K562 (cell line): ENCODE results near the gene GTPBP6. TPM values are rescaled to one million over a fixed set of nuclear protein-coding genes. Genes with fewer than 3 reads are reported as not detected.

ENCODE experiments used
- SMAD3 ChIP-seq: fragments of 450-650 bp; formaldehyde crosslinking; conservative IDR thresholded peaks from 2 replicates; pipeline ENCODE4 v1.4.0; 2020; ENCODE audit warnings: mild to moderate bottlenecking
- polyA plus RNA-seq, 8 experiments: library from polyadenylated mRNA; depleted of rRNA in 4 of 8; stranded (reverse) in 5 of 8; unstranded in 3 of 8; fragments of >200 nt; fragmentation: Nextera tagmentation in 2 of 8; fragmentation: Illumina TruSeq in 1 of 8; extraction: Ambion mirVana in 2 of 8; extraction: Trizol in 1 of 8; gene quantifications; 2 replicates each; pipeline versions ENCODE4 v1.2.1 to v1.2.3, GENCODE V29; 2011 to 2014; ENCODE audit warnings: inconsistent platforms in 1 of 8, missing spikeins in 1 of 8
- total RNA-seq, 7 experiments: library from RNA; depleted of rRNA in 6 of 7; stranded (reverse); fragments of >200 nt in 6 of 7; fragmentation: Illumina TruSeq in 2 of 7; extraction: Trizol in 2 of 7; gene quantifications; 2 replicates each; pipeline versions ENCODE4 v1.2.1 to v1.2.3, GENCODE V29; 2011 to 2021; ENCODE audit warnings: low replicate concordance in 1 of 7
- TF ChIP-seq, protein P1 (sequence below): fragments of 200-600 bp; sonication (generic); IDR thresholded peaks from one replicate; pipeline ENCODE4 v1.6.1; 2012; ENCODE audit warnings: mild to moderate bottlenecking, low read depth, low read length, inconsistent platforms
- TF ChIP-seq, protein P2 (sequence below): fragments of 450-650 bp; IDR thresholded peaks from 2 replicates; pipeline ENCODE4 v1.6.1; 2016
- TF ChIP-seq, protein P3 (sequence below): sonication (generic); formaldehyde crosslinking; IDR thresholded peaks from 2 replicates; pipeline ENCODE4 v1.8.0; 2022; ENCODE audit warnings: missing genetic modification reagents, mild to moderate bottlenecking, moderate library complexity, borderline replicate concordance
- TF ChIP-seq, protein P4 (sequence below): sonication (generic); formaldehyde crosslinking; IDR thresholded peaks from 2 replicates; pipeline ENCODE4 v1.8.1; 2023; ENCODE audit warnings: mild to moderate bottlenecking, missing genetic modification reagents
- TF ChIP-seq, protein P5 (sequence below): IDR thresholded peaks from 2 replicates; pipeline ENCODE4 v1.6.1; 2014; ENCODE audit warnings: antibody characterized with exemption
- TF ChIP-seq, protein P6 (sequence below): fragments of 450-650 bp; formaldehyde crosslinking; IDR thresholded peaks from 2 replicates; pipeline ENCODE4 v1.4.0; 2022; ENCODE audit warnings: missing genetic modification characterization

GTPBP6 gene
- total and polyA plus RNA-seq, 9 of the 15 experiments (the other 6 are each of a cell fraction or from before 2014, with no cell fraction given): 0.24 to 35.2 (median 8.0) TPM

DNA sequence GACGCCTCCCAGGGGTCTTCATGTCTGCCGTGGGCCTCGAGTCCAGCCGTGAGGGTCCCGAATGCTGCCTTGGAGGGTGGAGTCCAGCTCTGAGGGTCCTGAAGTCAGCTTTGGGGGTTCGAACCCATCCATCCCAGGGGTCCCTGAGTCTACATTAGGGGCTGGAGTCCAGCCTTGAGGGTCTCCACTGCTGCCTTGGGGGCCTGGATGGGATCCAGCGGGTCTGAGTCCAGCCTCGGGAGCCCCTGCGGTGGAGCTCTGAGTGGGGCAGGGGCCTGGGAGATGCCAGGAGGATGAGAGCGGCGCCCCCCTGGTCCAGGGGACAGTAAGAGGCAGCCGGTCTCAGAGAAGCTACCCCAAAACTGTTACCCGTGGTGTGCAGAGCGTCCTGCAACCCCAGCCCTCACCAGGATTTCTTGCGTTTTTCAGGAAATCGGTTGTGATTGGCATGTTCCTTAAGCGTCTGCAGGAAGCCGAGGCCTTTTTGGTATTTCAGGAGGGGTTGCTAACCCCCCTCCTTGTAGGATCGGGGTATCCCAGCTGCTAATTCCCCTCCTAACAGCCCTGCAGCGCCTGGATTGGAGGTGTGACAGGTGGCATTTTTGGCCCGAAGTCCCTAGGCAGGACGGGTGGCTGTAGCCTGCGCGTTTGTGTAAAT lies 1.7 kb upstream of the GTPBP6 start (continued):
- TF ChIP-seq, protein P1, sequence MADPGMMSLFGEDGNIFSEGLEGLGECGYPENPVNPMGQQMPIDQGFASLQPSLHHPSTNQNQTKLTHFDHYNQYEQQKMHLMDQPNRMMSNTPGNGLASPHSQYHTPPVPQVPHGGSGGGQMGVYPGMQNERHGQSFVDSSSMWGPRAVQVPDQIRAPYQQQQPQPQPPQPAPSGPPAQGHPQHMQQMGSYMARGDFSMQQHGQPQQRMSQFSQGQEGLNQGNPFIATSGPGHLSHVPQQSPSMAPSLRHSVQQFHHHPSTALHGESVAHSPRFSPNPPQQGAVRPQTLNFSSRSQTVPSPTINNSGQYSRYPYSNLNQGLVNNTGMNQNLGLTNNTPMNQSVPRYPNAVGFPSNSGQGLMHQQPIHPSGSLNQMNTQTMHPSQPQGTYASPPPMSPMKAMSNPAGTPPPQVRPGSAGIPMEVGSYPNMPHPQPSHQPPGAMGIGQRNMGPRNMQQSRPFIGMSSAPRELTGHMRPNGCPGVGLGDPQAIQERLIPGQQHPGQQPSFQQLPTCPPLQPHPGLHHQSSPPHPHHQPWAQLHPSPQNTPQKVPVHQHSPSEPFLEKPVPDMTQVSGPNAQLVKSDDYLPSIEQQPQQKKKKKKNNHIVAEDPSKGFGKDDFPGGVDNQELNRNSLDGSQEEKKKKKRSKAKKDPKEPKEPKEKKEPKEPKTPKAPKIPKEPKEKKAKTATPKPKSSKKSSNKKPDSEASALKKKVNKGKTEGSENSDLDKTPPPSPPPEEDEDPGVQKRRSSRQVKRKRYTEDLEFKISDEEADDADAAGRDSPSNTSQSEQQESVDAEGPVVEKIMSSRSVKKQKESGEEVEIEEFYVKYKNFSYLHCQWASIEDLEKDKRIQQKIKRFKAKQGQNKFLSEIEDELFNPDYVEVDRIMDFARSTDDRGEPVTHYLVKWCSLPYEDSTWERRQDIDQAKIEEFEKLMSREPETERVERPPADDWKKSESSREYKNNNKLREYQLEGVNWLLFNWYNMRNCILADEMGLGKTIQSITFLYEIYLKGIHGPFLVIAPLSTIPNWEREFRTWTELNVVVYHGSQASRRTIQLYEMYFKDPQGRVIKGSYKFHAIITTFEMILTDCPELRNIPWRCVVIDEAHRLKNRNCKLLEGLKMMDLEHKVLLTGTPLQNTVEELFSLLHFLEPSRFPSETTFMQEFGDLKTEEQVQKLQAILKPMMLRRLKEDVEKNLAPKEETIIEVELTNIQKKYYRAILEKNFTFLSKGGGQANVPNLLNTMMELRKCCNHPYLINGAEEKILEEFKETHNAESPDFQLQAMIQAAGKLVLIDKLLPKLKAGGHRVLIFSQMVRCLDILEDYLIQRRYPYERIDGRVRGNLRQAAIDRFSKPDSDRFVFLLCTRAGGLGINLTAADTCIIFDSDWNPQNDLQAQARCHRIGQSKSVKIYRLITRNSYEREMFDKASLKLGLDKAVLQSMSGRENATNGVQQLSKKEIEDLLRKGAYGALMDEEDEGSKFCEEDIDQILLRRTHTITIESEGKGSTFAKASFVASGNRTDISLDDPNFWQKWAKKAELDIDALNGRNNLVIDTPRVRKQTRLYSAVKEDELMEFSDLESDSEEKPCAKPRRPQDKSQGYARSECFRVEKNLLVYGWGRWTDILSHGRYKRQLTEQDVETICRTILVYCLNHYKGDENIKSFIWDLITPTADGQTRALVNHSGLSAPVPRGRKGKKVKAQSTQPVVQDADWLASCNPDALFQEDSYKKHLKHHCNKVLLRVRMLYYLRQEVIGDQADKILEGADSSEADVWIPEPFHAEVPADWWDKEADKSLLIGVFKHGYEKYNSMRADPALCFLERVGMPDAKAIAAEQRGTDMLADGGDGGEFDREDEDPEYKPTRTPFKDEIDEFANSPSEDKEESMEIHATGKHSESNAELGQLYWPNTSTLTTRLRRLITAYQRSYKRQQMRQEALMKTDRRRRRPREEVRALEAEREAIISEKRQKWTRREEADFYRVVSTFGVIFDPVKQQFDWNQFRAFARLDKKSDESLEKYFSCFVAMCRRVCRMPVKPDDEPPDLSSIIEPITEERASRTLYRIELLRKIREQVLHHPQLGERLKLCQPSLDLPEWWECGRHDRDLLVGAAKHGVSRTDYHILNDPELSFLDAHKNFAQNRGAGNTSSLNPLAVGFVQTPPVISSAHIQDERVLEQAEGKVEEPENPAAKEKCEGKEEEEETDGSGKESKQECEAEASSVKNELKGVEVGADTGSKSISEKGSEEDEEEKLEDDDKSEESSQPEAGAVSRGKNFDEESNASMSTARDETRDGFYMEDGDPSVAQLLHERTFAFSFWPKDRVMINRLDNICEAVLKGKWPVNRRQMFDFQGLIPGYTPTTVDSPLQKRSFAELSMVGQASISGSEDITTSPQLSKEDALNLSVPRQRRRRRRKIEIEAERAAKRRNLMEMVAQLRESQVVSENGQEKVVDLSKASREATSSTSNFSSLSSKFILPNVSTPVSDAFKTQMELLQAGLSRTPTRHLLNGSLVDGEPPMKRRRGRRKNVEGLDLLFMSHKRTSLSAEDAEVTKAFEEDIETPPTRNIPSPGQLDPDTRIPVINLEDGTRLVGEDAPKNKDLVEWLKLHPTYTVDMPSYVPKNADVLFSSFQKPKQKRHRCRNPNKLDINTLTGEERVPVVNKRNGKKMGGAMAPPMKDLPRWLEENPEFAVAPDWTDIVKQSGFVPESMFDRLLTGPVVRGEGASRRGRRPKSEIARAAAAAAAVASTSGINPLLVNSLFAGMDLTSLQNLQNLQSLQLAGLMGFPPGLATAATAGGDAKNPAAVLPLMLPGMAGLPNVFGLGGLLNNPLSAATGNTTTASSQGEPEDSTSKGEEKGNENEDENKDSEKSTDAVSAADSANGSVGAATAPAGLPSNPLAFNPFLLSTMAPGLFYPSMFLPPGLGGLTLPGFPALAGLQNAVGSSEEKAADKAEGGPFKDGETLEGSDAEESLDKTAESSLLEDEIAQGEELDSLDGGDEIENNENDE: no peak
- TF ChIP-seq, protein P2, sequence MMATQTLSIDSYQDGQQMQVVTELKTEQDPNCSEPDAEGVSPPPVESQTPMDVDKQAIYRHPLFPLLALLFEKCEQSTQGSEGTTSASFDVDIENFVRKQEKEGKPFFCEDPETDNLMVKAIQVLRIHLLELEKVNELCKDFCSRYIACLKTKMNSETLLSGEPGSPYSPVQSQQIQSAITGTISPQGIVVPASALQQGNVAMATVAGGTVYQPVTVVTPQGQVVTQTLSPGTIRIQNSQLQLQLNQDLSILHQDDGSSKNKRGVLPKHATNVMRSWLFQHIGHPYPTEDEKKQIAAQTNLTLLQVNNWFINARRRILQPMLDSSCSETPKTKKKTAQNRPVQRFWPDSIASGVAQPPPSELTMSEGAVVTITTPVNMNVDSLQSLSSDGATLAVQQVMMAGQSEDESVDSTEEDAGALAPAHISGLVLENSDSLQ: peak; percentile 31; the same call in 1 of the 2 replicates
- TF ChIP-seq, protein P3, sequence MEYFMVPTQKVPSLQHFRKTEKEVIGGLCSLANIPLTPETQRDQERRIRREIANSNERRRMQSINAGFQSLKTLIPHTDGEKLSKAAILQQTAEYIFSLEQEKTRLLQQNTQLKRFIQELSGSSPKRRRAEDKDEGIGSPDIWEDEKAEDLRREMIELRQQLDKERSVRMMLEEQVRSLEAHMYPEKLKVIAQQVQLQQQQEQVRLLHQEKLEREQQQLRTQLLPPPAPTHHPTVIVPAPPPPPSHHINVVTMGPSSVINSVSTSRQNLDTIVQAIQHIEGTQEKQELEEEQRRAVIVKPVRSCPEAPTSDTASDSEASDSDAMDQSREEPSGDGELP (CRISPR knock-in tag): no peak
- TF ChIP-seq, protein P4, sequence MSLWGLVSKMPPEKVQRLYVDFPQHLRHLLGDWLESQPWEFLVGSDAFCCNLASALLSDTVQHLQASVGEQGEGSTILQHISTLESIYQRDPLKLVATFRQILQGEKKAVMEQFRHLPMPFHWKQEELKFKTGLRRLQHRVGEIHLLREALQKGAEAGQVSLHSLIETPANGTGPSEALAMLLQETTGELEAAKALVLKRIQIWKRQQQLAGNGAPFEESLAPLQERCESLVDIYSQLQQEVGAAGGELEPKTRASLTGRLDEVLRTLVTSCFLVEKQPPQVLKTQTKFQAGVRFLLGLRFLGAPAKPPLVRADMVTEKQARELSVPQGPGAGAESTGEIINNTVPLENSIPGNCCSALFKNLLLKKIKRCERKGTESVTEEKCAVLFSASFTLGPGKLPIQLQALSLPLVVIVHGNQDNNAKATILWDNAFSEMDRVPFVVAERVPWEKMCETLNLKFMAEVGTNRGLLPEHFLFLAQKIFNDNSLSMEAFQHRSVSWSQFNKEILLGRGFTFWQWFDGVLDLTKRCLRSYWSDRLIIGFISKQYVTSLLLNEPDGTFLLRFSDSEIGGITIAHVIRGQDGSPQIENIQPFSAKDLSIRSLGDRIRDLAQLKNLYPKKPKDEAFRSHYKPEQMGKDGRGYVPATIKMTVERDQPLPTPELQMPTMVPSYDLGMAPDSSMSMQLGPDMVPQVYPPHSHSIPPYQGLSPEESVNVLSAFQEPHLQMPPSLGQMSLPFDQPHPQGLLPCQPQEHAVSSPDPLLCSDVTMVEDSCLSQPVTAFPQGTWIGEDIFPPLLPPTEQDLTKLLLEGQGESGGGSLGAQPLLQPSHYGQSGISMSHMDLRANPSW (CRISPR knock-in tag): no peak
- TF ChIP-seq, protein P5, sequence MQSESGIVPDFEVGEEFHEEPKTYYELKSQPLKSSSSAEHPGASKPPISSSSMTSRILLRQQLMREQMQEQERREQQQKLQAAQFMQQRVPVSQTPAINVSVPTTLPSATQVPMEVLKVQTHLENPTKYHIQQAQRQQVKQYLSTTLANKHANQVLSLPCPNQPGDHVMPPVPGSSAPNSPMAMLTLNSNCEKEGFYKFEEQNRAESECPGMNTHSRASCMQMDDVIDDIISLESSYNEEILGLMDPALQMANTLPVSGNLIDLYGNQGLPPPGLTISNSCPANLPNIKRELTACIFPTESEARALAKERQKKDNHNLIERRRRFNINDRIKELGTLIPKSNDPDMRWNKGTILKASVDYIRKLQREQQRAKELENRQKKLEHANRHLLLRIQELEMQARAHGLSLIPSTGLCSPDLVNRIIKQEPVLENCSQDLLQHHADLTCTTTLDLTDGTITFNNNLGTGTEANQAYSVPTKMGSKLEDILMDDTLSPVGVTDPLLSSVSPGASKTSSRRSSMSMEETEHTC: no peak
- no peak for TF ChIP-seq SMAD3 (CRISPR knock-in tag)
- TF ChIP-seq, protein P6, sequence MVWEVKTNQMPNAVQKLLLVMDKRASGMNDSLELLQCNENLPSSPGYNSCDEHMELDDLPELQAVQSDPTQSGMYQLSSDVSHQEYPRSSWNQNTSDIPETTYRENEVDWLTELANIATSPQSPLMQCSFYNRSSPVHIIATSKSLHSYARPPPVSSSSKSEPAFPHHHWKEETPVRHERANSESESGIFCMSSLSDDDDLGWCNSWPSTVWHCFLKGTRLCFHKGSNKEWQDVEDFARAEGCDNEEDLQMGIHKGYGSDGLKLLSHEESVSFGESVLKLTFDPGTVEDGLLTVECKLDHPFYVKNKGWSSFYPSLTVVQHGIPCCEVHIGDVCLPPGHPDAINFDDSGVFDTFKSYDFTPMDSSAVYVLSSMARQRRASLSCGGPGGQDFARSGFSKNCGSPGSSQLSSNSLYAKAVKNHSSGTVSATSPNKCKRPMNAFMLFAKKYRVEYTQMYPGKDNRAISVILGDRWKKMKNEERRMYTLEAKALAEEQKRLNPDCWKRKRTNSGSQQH (CRISPR knock-in tag): no peak
